ENCODE measurements around the gene ALX4.

The ALX4 gene

GRCh38 chr11:44288133-44288526, 21.8 kb downstream of the ALX4 start:
- H3K36me3 ChIP-seq: no peaks in the 10 kb centered on the region
- H3K4me1 ChIP-seq (ENCODE audit: control insufficient read depth in 1 of 2, insufficient read depth in 1 of 2, low read depth in 1 of 2, low read length in 1 of 2): no peaks in the 10 kb centered on the region
- no peak overlapping the region for H3K4me3 ChIP-seq (ENCODE audit: low read depth in 1 of 2, low read length in 1 of 2)
- no peaks in the 10 kb centered on the region for H3K9me3 ChIP-seq
- H3K27ac ChIP-seq: no peak overlapping the region
- peaks cover 38% of the 10 kb centered on the region for H3K27me3 ChIP-seq
- TF ChIP-seq CTCF (IDR thresholded peaks at IDR 0.05): no peak

- Histone ChIP-seq H3K36me3 (no peaks in the 10 kb centered on the region), H3K9me3 (no peaks in the 10 kb centered on the region), H3K4me3 (ENCODE audit: low read depth in 1 of 2, low read length in 1 of 2) (no peak overlapping the region), H3K27ac (no peak overlapping the region), H3K4me1 (ENCODE audit: control insufficient read depth in 1 of 2, insufficient read depth in 1 of 2, low read depth in 1 of 2, low read length in 1 of 2) (no peaks in the 10 kb centered on the region), H3K27me3 (peaks cover 28% of the 10 kb centered on the region)
- TF ChIP-seq CTCF (IDR thresholded peaks at IDR 0.05): no peak
These were observed 23.0 kb downstream of the ALX4 start for GRCh38 chr11:44286911-44287310.

GRCh38 chr11:44286268-44286880, 23.6 kb downstream of the ALX4 start:
- Histone ChIP-seq H3K27me3 (peaks cover 22% of the 10 kb centered on the region), H3K27ac (no peak overlapping the region), H3K36me3 (no peaks in the 10 kb centered on the region), H3K4me1 (ENCODE audit: control insufficient read depth in 1 of 2, insufficient read depth in 1 of 2, low read depth in 1 of 2, low read length in 1 of 2) (no peaks in the 10 kb centered on the region), H3K4me3 (ENCODE audit: low read depth in 1 of 2, low read length in 1 of 2) (no peak overlapping the region), H3K9me3 (no peaks in the 10 kb centered on the region)
- peak; percentile 91 for TF ChIP-seq CTCF (IDR thresholded peaks at IDR 0.05)

GRCh38 chr11:44285756-44286155, 24.2 kb downstream of the ALX4 start:
- Histone ChIP-seq H3K4me3 (ENCODE audit: low read depth in 1 of 2, low read length in 1 of 2) (no peak overlapping the region), H3K9me3 (no peaks in the 10 kb centered on the region), H3K4me1 (ENCODE audit: control insufficient read depth in 1 of 2, insufficient read depth in 1 of 2, low read depth in 1 of 2, low read length in 1 of 2) (no peaks in the 10 kb centered on the region), H3K36me3 (no peaks in the 10 kb centered on the region), H3K27me3 (peaks cover 22% of the 10 kb centered on the region), H3K27ac (no peak overlapping the region)
- no peak for TF ChIP-seq CTCF (IDR thresholded peaks at IDR 0.05)

GRCh38 chr11:44282620-44283019, 27.3 kb downstream of the ALX4 start:
- Histone ChIP-seq H3K36me3 (no peaks in the 10 kb centered on the region), H3K27me3 (peaks cover 5% of the 10 kb centered on the region), H3K27ac (no peak overlapping the region), H3K9me3 (no peaks in the 10 kb centered on the region), H3K4me1 (ENCODE audit: control insufficient read depth in 1 of 2, insufficient read depth in 1 of 2, low read depth in 1 of 2, low read length in 1 of 2) (no peaks in the 10 kb centered on the region), H3K4me3 (ENCODE audit: low read depth in 1 of 2, low read length in 1 of 2) (no peak overlapping the region)
- TF ChIP-seq CTCF (IDR thresholded peaks at IDR 0.05): no peak

GRCh38 chr11:44281151-44281550, 28.8 kb downstream of the ALX4 start:
- no peak for TF ChIP-seq CTCF (IDR thresholded peaks at IDR 0.05)
- no peaks in the 10 kb centered on the region for H3K4me1 ChIP-seq (ENCODE audit: control insufficient read depth in 1 of 2, insufficient read depth in 1 of 2, low read depth in 1 of 2, low read length in 1 of 2)
- peaks cover 5% of the 10 kb centered on the region for H3K27me3 ChIP-seq
- H3K36me3 ChIP-seq: no peaks in the 10 kb centered on the region
- H3K27ac ChIP-seq: no peak overlapping the region
- no peak overlapping the region for H3K4me3 ChIP-seq (ENCODE audit: low read depth in 1 of 2, low read length in 1 of 2)
- no peaks in the 10 kb centered on the region for H3K9me3 ChIP-seq
